AG09319 (cell line): Measurements from ENCODE around the gene PSMD13.

Experiments
- DNase-seq: peaks from one replicate; pipeline ENCODE4 v3.0.0-alpha.2; 2010; ENCODE audit warnings: low read depth; ENCODE audit errors: extremely low read depth
- TF ChIP-seq, protein P1 (sequence below): IDR thresholded peaks from 2 replicates; pipeline ENCODE4 v1.5.1; 2011; ENCODE audit warnings: low read depth, mild to moderate bottlenecking, inconsistent platforms, low read length, moderate library complexity

The PSMD13 gene

GRCh38 chr11:207208-207862 lies 29.4 kb upstream of the PSMD13 start, which contains the start of the genes BET1L and RIC8A:
Gene BET1L (minus strand): TSS chr11:207399. CDS start chr11:207321, 78 bp downstream.
Gene RIC8A (plus strand): TSS chr11:207708. CDS start chr11:208855, 1,147 bp downstream.
- TF ChIP-seq, protein P1, sequence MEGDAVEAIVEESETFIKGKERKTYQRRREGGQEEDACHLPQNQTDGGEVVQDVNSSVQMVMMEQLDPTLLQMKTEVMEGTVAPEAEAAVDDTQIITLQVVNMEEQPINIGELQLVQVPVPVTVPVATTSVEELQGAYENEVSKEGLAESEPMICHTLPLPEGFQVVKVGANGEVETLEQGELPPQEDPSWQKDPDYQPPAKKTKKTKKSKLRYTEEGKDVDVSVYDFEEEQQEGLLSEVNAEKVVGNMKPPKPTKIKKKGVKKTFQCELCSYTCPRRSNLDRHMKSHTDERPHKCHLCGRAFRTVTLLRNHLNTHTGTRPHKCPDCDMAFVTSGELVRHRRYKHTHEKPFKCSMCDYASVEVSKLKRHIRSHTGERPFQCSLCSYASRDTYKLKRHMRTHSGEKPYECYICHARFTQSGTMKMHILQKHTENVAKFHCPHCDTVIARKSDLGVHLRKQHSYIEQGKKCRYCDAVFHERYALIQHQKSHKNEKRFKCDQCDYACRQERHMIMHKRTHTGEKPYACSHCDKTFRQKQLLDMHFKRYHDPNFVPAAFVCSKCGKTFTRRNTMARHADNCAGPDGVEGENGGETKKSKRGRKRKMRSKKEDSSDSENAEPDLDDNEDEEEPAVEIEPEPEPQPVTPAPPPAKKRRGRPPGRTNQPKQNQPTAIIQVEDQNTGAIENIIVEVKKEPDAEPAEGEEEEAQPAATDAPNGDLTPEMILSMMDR = no peak
- DNase-seq = peak; percentile 95

- DNase-seq = no peak
- TF ChIP-seq, protein P1 = no peak
Observed at GRCh38 chr11:207863-208180, 29.0 kb upstream of the PSMD13 start.

GRCh38 chr11:208181-208916 lies 28.4 kb upstream of the PSMD13 start:
- TF ChIP-seq, protein P1 = no peak
- no peak for DNase-seq

- TF ChIP-seq, protein P1 = no peak
Observed at GRCh38 chr11:208917-209260, 27.9 kb upstream of the PSMD13 start.

GRCh38 chr11:209275-210121 lies 27.3 kb upstream of the PSMD13 start:
- TF ChIP-seq, protein P1 = no peak

More at GRCh38 chr11:208917-209260, 27.9 kb upstream of the PSMD13 start:
- no peak for DNase-seq

DNA sequence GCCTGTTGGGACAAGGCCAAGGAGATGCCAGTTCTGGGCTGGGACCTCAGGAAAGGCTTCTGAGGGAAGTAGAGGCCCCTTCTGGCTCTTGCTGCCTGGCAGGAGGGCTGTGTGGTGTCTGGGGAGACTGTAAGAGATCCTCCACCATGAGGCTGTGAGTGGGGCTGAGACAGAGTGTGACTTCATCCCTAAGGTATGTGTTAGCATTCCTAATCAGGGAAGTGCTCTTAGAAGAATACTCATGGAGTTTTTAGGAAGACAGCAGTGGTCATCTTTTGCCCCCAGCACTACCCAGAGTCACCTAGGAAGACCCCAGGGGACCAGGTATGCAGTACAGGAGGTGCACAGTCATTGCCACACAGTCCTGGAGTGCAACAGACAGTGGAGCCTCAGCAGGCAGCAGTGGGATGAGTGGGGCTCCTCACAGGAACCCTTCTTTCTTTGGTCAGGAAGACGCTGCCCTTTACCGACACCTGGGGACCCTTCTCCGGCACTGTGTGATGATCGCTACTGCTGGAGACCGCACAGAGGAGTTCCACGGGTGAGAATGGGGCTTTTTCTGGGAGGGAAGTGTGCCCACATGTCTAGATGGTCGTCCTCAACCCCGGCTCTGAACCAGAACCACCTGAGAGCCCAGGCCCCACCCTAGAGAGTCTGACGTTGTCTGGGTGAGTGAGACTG lies 26.5 kb upstream of the PSMD13 start:
- TF ChIP-seq, protein P1 = no peak
- no peak for DNase-seq

More at GRCh38 chr11:209275-210121, 27.3 kb upstream of the PSMD13 start:
- DNase-seq = no peak
